Measurements from ENCODE around the gene TIAM1.

GRCh38 chr21:31172328-31172727, 171.7 kb downstream of the TIAM1 start:
- TF ChIP-seq, protein P1, sequence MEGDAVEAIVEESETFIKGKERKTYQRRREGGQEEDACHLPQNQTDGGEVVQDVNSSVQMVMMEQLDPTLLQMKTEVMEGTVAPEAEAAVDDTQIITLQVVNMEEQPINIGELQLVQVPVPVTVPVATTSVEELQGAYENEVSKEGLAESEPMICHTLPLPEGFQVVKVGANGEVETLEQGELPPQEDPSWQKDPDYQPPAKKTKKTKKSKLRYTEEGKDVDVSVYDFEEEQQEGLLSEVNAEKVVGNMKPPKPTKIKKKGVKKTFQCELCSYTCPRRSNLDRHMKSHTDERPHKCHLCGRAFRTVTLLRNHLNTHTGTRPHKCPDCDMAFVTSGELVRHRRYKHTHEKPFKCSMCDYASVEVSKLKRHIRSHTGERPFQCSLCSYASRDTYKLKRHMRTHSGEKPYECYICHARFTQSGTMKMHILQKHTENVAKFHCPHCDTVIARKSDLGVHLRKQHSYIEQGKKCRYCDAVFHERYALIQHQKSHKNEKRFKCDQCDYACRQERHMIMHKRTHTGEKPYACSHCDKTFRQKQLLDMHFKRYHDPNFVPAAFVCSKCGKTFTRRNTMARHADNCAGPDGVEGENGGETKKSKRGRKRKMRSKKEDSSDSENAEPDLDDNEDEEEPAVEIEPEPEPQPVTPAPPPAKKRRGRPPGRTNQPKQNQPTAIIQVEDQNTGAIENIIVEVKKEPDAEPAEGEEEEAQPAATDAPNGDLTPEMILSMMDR (IDR thresholded peaks at IDR 0.05; ENCODE audit: borderline replicate concordance, extremely low read depth, low read length, poor library complexity, severe bottlenecking), result no peak
- TF ChIP-seq EZH2 (IDR thresholded peaks at IDR 0.05; ENCODE audit: borderline replicate concordance, low read depth, low read length, severe bottlenecking), result no peak

Measured in DND-41 (cell line).